ENCODE data around the gene SPAG9.

- no peak for TF ChIP-seq TARDBP (IDR thresholded peaks at IDR 0.05)
- TF ChIP-seq SUZ12 (IDR thresholded peaks at IDR 0.05): no peak
- no peak for TF ChIP-seq SP1 (IDR thresholded peaks at IDR 0.05)
- TF ChIP-seq LEF1 (IDR thresholded peaks at IDR 0.05; ENCODE audit: borderline replicate concordance): no peak
- TF ChIP-seq PKNOX1 (IDR thresholded peaks at IDR 0.05): no peak
- TF ChIP-seq ELF4 (IDR thresholded peaks at IDR 0.05): no peak
Observed at GRCh38 chr17:51034800-51035199, 85.9 kb downstream of the SPAG9 start.

Data from HEK293T (cell line).